Adipose tissue (tissue), 3 donors: ENCODE data around the gene BTG1. TPM values are rescaled to one million over a fixed set of nuclear protein-coding genes. Genes with fewer than 3 reads are reported as not detected.
A peak's percentile ranks its signal among the peaks of the same experiment; 100 is the strongest.

Experiments
- H3K27ac ChIP-seq: one replicate; pipeline ENCODE4 v1.5.1; 2013; ENCODE audit warnings: low read depth, low read length
- WGBS, 3 donors: extraction: QIAGEN DNeasy Blood & Tissue Kit; methylation state at CpG; one replicate each; pipeline ENCODE4 v1.1.7; 2013; 5-methylcytosine and 5-hydroxymethylcytosine counted together
- polyA plus RNA-seq, 3 donors: library from polyadenylated mRNA; stranded (reverse); fragments of 200-250 nt; gene quantifications; one replicate each; pipeline ENCODE4 v1.2.3, GENCODE V29; 2013
- donor health status: healthy with polysubstance abuse.
- donor health status: Bipolar disorder and iron deficiency.
- donor health status: healthy.

Gene BTG1
- polyA plus RNA-seq, 3 donors, result 60.7 to 89.4 (median 71.2) TPM

- 78 to 88% (median 82%) methylated on average over 2 of the region's 2 CpGs for WGBS, 3 donors
- no peak overlapping the region for H3K27ac ChIP-seq
Measured at GRCh38 chr12:92156139-92156538, 10.5 kb upstream of the BTG1 start.

GRCh38 chr12:92155733-92156132 is 10.1 kb upstream of the BTG1 start:
- H3K27ac ChIP-seq, result no peak overlapping the region
- WGBS, 3 donors, result 90 to 96% (median 91%) methylated on average over 2 of the region's 2 CpGs

- 83 to 96% (median 95%) methylated on average over 2 of the region's 2 CpGs for WGBS, 3 donors
- no peak overlapping the region for H3K27ac ChIP-seq
Measured at GRCh38 chr12:92151916-92152315, 6.3 kb upstream of the BTG1 start.

- 94 to 98% (median 96%) methylated on average over 8 of the region's 8 CpGs for WGBS, 3 donors
- no peak overlapping the region for H3K27ac ChIP-seq
Measured at GRCh38 chr12:92149563-92149962, 3.9 kb upstream of the BTG1 start.

GRCh38 chr12:92147491-92147890 is 1.8 kb upstream of the BTG1 start:
- no peak overlapping the region for H3K27ac ChIP-seq
- WGBS, 3 donors, result 53 to 59% (median 56%) methylated on average over 3 of the region's 3 CpGs

GRCh38 chr12:92146497-92147224 is 1.0 kb upstream of the BTG1 start:
- no peak overlapping the region for H3K27ac ChIP-seq
- 5 to 14% (median 5%) methylated on average over 14 of the region's 14 CpGs for WGBS, 3 donors

GRCh38 chr12:92145481-92145730 is 240 bp downstream of the BTG1 start:
- WGBS, 3 donors, result 0 to 1% (median 1%) methylated on average over 25 to 28 of the region's 28 CpGs
- H3K27ac ChIP-seq, result peak overlapping the region; percentile 89

- WGBS, 3 donors, result 0 to 1% (median 1%) methylated on average over 68 to 69 of the region's 69 CpGs
- peak overlapping the region; percentile 89 for H3K27ac ChIP-seq
Measured at GRCh38 chr12:92144631-92145480, 790 bp downstream of the BTG1 start.

GRCh38 chr12:92143686-92144630 is 1.7 kb downstream of the BTG1 start:
- H3K27ac ChIP-seq, result peak overlapping the region; percentile 89
- 0 to 2% (median 2%) methylated on average over 15 of the region's 15 CpGs for WGBS, 3 donors

GRCh38 chr12:92143258-92143657 is 2.4 kb downstream of the BTG1 start:
- 0 to 7% (median 4%) methylated on average over 1 of the region's 1 CpG for WGBS, 3 donors
- H3K27ac ChIP-seq, result no peak overlapping the region

GRCh38 chr12:92142251-92142926 is 3.3 kb downstream of the BTG1 start:
- H3K27ac ChIP-seq, result no peak overlapping the region
- WGBS, 3 donors, result 3 to 31% (median 27%) methylated on average over 5 of the region's 5 CpGs

GRCh38 chr12:92141591-92142121 is 4.0 kb downstream of the BTG1 start:
- no peak overlapping the region for H3K27ac ChIP-seq
- WGBS, 3 donors, result 5 to 19% (median 17%) methylated on average over 3 of the region's 3 CpGs

GRCh38 chr12:92140896-92141536 is 4.6 kb downstream of the BTG1 start:
- no peak overlapping the region for H3K27ac ChIP-seq
- 5 to 16% (median 13%) methylated on average over 4 of the region's 4 CpGs for WGBS, 3 donors

GRCh38 chr12:92140156-92140555 is 5.5 kb downstream of the BTG1 start:
- WGBS, 3 donors, result 17 to 46% (median 44%) methylated on average over 2 of the region's 2 CpGs
- H3K27ac ChIP-seq, result no peak overlapping the region

GRCh38 chr12:92139634-92140150 is 6.0 kb downstream of the BTG1 start:
- H3K27ac ChIP-seq, result no peak overlapping the region
- 11 to 36% (median 26%) methylated on average over 2 of the region's 2 CpGs for WGBS, 3 donors

GRCh38 chr12:92138626-92139025 is 7.0 kb downstream of the BTG1 start:
- no peak overlapping the region for H3K27ac ChIP-seq

- H3K27ac ChIP-seq, result no peak overlapping the region
- 58 to 81% (median 75%) methylated on average over 1 of the region's 1 CpG for WGBS, 3 donors
Measured at GRCh38 chr12:92138144-92138543, 7.5 kb downstream of the BTG1 start.
